ENCODE measurements around the gene NRG3.

- TF ChIP-seq CTCF (conservative IDR thresholded peaks at IDR 0.05; ENCODE audit: low read depth, low read length) = no peak
- no peak for TF ChIP-seq POLR2A (IDR thresholded peaks at IDR 0.05; ENCODE audit: low read depth, low read length)
- TF ChIP-seq MXI1 (IDR thresholded peaks at IDR 0.05; ENCODE audit: borderline replicate concordance, low read depth, low read length) = no peak
- TF ChIP-seq MAFK (IDR thresholded peaks at IDR 0.05; ENCODE audit: low read depth, low read length) = no peak
- no peak for TF ChIP-seq CEBPB (IDR thresholded peaks at IDR 0.05; ENCODE audit: low read depth, low read length)
Measured at GRCh38 chr10:82591421-82591820, 716.4 kb downstream of the NRG3 start.

Data from IMR-90 (cell line).